GM12892 (cell line): Measurements from ENCODE around the gene PSMD1.

Experiments used
- DNase-seq: peaks from one replicate; pipeline ENCODE4 v3.0.0; 2011; ENCODE audit not compliant: insufficient read length
- FAIRE-seq: peaks from 2 replicates; lab custom pipeline; 2011; peaks lifted over from hg19 to GRCh38; lab: Jason Lieb, UNC
- POLR2A ChIP-seq: IDR thresholded peaks from 2 replicates; pipeline ENCODE4 v1.6.1; 2011; ENCODE audit warnings: low read depth, low read length, control low read depth
- POLR2AphosphoS5 ChIP-seq: IDR thresholded peaks from 2 replicates; pipeline ENCODE4 v1.6.1; 2011; ENCODE audit warnings: low read depth, low read length, control low read depth
- TAF1 ChIP-seq: IDR thresholded peaks from 2 replicates; pipeline ENCODE4 v1.6.1; 2011; ENCODE audit warnings: low read depth, mild to moderate bottlenecking, control low read depth, low read length, borderline replicate concordance

Gene PSMD1

GRCh38 chr2:231197706-231198290 lies 141.1 kb downstream of the PSMD1 start:
- FAIRE-seq (peak; percentile 67), DNase-seq (no peak)
- TF ChIP-seq TAF1 (no peak), POLR2AphosphoS5 (no peak), POLR2A (no peak)

- FAIRE-seq, result peak; percentile 96
- DNase-seq, result peak; percentile 92
- TF ChIP-seq POLR2A (peak; percentile 87), TAF1 (peak; percentile 54; the same call in 1 of the 2 replicates), POLR2AphosphoS5 (peak; percentile 83)
These were observed 141.9 kb downstream of the PSMD1 start, which contains the start of gene ARMC9 for GRCh38 chr2:231198291-231199173. Gene ARMC9 (plus strand): TSS chr2:231198631. CDS start chr2:231206239, 7,608 bp downstream.

DNA sequence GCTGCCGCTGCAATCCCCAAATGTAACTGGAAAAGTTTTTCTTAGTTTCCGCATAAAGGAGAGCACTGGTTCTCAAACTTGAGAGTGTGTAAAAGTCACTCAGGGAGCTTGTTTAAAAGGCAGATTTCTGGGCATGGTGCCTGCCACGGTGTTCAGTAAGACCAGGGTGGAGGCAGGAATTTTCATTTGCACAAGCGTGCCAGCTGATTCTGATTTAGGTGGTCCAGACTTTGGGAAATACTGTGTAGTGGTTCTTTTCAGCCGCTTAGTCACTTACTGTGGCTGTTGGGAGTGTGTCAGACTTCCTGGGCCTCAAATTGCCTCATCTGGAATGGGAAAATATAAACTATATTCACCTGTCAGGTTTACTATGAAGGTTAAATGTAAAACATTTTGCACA lies 142.6 kb downstream of the PSMD1 start:
- TF ChIP-seq TAF1, result no peak
- no peak for TF ChIP-seq POLR2AphosphoS5
- TF ChIP-seq POLR2A, result no peak
- FAIRE-seq (no peak), DNase-seq (no peak)

GRCh38 chr2:231200805-231201474 lies 144.3 kb downstream of the PSMD1 start:
- FAIRE-seq (no peak), DNase-seq (no peak)
- TF ChIP-seq POLR2A (no peak), TAF1 (no peak), POLR2AphosphoS5 (no peak)

DNA sequence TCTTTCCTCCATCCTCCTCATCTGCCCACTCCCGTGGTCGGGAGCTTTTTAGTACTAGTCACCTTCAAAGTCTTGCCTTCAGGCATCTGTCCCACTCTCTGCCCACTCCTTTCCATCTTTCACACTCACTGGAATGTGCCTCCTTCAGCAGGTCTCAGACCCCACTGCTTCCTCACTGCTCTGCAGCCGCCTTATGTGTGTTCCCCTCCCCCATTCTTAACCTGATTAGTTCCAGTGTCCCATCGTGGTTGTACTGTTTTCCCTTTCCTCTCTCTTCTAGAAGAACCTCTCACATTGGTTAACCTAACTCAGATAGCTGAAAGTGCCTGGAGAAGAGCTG lies 144.8 kb downstream of the PSMD1 start:
- no peak for TF ChIP-seq POLR2A
- no peak for TF ChIP-seq POLR2AphosphoS5
- TF ChIP-seq TAF1, result no peak
- DNase-seq, result no peak
- no peak for FAIRE-seq

DNA sequence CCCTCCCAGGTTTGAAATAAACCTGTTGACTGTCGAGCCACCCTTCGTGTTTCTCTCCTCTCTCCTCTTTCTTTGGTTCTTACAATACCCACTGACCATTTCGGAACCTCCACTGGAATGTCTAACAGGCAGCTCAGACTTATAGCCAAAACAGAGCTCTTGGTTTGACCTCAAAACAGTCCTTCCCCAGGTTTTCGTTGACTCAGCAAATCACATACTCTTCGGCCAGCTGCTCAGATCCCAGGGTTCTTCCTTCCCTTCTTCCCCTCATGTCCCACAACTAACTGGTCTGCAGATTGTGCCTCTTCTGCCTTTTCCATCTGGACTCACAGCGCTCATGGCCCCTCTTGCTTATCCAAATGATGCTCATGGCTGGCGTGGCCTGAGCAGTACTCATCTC lies 146.4 kb downstream of the PSMD1 start:
- FAIRE-seq (no peak), DNase-seq (no peak)
- TF ChIP-seq POLR2A (no peak), POLR2AphosphoS5 (no peak), TAF1 (no peak)

DNA sequence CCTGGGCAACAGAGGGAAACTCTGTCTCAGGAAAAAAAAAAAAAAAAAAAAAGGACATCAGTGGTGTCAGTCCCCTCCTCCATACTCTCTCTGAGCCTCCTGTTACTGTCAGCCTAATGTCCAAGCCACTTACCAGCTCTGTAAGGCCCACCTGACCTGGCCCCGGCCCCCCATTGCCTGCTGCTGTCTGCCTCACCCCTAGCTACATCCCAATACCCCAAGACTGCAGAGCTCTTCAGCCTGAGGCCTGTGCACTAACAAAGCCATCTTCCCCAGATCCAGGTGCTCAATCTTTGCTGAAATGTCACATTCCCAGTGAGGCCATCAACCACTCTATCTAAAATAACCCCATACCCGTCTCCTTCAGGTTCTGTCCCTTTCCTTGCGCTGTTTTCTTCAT lies 147.5 kb downstream of the PSMD1 start:
- DNase-seq, result no peak
- no peak for FAIRE-seq
- TF ChIP-seq TAF1 (no peak), POLR2AphosphoS5 (no peak), POLR2A (no peak)

DNA sequence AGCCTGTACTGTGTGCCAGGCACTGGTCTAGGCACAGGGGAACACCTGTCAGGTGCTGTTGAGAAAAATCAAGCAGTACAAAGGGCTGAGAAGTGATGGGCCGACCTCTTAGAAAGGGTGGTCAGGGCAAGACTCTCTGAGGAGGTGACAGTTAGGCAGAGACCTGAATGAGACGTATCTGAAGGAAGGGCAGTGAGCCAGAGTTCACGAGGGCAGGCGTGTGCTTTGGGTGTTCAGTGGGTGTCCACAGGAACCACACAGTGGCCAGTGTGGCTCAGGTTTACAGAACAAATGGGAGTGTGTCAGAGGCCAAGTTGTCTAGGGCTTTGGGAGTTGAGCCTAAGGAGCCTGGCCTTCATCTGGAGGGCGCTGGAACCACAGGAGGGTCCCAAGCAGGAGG lies 147.9 kb downstream of the PSMD1 start:
- TF ChIP-seq TAF1, result no peak
- no peak for TF ChIP-seq POLR2AphosphoS5
- TF ChIP-seq POLR2A, result no peak
- FAIRE-seq (no peak), DNase-seq (no peak)

DNA sequence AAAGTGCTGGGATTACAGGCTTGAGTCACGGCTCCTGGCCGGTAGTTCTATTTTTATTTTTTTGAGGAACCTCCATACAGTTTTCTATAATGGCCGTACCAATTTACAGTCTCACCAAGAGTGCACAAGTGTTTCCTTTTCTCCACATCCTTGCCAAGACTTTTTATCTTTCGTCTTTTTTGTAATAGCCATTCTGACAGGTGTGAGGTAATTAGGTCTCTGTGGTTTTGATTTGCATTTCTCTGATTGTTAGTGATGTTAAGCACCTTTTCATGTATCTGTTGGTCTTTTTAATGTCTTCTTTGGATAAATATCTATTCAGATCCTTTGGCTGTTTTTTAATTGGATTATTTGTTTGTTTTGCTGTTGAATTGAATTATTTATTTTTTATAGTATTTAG lies 151.1 kb downstream of the PSMD1 start:
- DNase-seq (no peak), FAIRE-seq (peak; percentile 14)
- TF ChIP-seq POLR2AphosphoS5 (no peak), POLR2A (no peak)

GRCh38 chr2:231210782-231211181 lies 154.1 kb downstream of the PSMD1 start:
- TF ChIP-seq POLR2A (no peak), POLR2AphosphoS5 (no peak), TAF1 (no peak)
- FAIRE-seq (no peak), DNase-seq (no peak)

DNA sequence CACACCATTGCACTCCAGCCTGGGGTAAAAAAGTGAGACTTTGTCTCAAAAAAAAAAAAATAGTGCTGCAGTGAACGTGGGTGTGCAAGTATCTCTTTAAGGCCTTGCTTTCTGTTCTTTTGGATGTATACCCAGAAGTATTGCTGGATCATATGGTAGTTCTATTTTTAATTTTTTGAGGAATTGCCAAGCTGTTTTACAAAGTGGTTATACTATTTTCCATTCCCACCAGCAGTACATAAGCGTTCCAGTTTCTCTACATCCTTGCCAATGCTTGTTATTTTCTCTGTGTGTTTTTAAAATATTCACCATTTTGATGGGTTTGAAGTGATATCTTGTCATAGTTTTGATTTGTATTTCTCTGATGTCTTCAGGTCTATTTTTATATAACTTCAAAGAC lies 154.8 kb downstream of the PSMD1 start:
- FAIRE-seq, result no peak
- no peak for DNase-seq
- TF ChIP-seq POLR2A (no peak), POLR2AphosphoS5 (no peak), TAF1 (no peak)

DNA sequence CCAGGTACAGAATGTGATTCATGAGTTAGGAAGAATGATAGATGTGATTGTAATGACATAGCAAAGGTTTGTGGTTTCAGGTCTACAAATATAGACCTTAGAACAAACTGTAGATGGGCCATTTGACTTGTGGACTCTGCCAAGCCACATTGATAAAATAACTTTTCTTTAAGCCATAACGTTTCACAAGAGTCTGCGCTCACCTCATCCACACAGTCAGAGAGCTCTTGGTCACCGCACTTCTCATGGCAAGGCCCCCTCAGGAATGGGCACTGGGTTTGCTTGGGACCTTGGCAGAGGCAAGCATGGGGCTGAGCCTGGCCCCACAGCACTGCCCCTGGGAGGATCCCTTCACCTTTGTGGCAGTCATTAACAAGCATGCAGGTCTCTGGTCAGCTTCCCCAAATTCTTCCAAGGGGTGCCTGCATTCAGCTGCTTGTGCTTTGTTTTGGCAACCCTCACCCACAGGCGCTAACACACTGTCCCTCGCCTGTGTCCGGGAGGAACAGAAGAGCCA lies 155.7 kb downstream of the PSMD1 start:
- no peak for DNase-seq

More for the DNA sequence above, 155.7 kb downstream of the PSMD1 start:
- no peak for FAIRE-seq
- TF ChIP-seq POLR2A (no peak), TAF1 (no peak), POLR2AphosphoS5 (no peak)
